ENCODE measurements around the gene TMEM54. TPM values are rescaled to one million over a fixed set of nuclear protein-coding genes. Genes with fewer than 3 reads are reported as not detected.

TMEM54 gene
- 29.4 and 31.1 TPM in 2 replicates for total RNA-seq

GRCh38 chr1:32900956-32901822 is at the start of gene TMEM54:
TSS of gene TMEM54 (minus strand) at chr1:32901389. CDS start at chr1:32901238, 151 bp downstream.

GRCh38 chr1:32886004-32886827 is 15.0 kb downstream of the TMEM54 start, which contains the start of gene HPCA:
TSS of gene HPCA (plus strand) at chr1:32886491. CDS start at chr1:32888899, 2,408 bp downstream.

GRCh38 chr1:32870615-32871363 is 30.4 kb downstream of the TMEM54 start, which contains the start of gene FNDC5:
TSS of gene FNDC5 (minus strand) at chr1:32870912.

Other genes starting within 250 kb of the TMEM54 start
- gene SYNC, start 198.6 kb downstream of the TMEM54 start, total RNA-seq = 6.3 and 10.6 TPM in 2 replicates
- gene YARS1, start 84.0 kb downstream of the TMEM54 start, total RNA-seq = 98.2 and 111 TPM in 2 replicates
- 14.8 and 16.4 TPM in 2 replicates for gene S100PBP, start 83.7 kb downstream of the TMEM54 start, total RNA-seq
- gene FNDC5, start 30.5 kb downstream of the TMEM54 start, total RNA-seq = 0.07 TPM in 1 of 2 replicates, not detected in the other
- not detected in 2 replicates for gene HPCA, start 14.9 kb downstream of the TMEM54 start, total RNA-seq
- 32.9 and 33.1 TPM in 2 replicates for gene RNF19B, start 63.4 kb upstream of the TMEM54 start, total RNA-seq
- 138 and 147 TPM in 2 replicates for gene AK2, start 135.5 kb upstream of the TMEM54 start, total RNA-seq
- gene AZIN2, start 179.8 kb upstream of the TMEM54 start, total RNA-seq = 0.47 and 1.9 TPM in 2 replicates